Muscle of leg (tissue), 11 donors: Measurements from ENCODE around the gene PRICKLE2. TPM values are rescaled to one million over a fixed set of nuclear protein-coding genes. Genes with fewer than 3 reads are reported as not detected.

Experiments used
- DNase-seq: peaks from one replicate; pipeline ENCODE4 v3.0.0; 2013
- H3K27ac ChIP-seq: one replicate; pipeline ENCODE4 v1.5.1; 2013; ENCODE audit warnings: mild to moderate bottlenecking, low read length, control low read depth
- H3K27me3 ChIP-seq: one replicate; pipeline ENCODE4 v1.6.1; 2013; ENCODE audit warnings: low read length; ENCODE audit not compliant: control insufficient read depth, insufficient read depth
- H3K36me3 ChIP-seq: one replicate; pipeline ENCODE4 v1.6.1; 2013; ENCODE audit warnings: low read length; ENCODE audit not compliant: control insufficient read depth, insufficient read depth
- H3K4me1 ChIP-seq: one replicate; pipeline ENCODE4 v1.6.1; 2013; ENCODE audit warnings: low read length; ENCODE audit not compliant: control insufficient read depth, insufficient read depth
- H3K4me3 ChIP-seq: one replicate; pipeline ENCODE4 v1.5.1; 2013; ENCODE audit warnings: low read length, control low read depth
- H3K9me3 ChIP-seq: replicated peaks from 2 replicates; pipeline ENCODE4 v1.6.1; 2013; ENCODE audit warnings: low read depth, low read length; ENCODE audit not compliant: control insufficient read depth
- WGBS: methylation state at CpG from one replicate; pipeline ENCODE4 v1.1.5; 2013; ENCODE audit warnings: missing lambda C conversion rate; ENCODE audit not compliant: insufficient coverage; 5-methylcytosine and 5-hydroxymethylcytosine counted together
- polyA plus RNA-seq, 8 donors: library from polyadenylated mRNA; unstranded; fragments of 120-200 nt; gene quantifications; one replicate each; pipeline versions ENCODE4 v1.2.1 to v1.2.3, GENCODE V29; 2013; ENCODE audit warnings: inconsistent platforms in 1 of 8, low replicate concordance in 1 of 8; ENCODE audit not compliant: insufficient read length in 8 of 8, insufficient read depth in 1 of 8
- total RNA-seq: library from RNA; stranded (reverse); fragments of 120-200 nt; gene quantifications from one replicate; pipeline ENCODE4 v1.2.4, GENCODE V29; 2013

Gene PRICKLE2
- total and polyA plus RNA-seq, 9 donors, result 6.4 to 14.6 (median 10.0) TPM

DNA sequence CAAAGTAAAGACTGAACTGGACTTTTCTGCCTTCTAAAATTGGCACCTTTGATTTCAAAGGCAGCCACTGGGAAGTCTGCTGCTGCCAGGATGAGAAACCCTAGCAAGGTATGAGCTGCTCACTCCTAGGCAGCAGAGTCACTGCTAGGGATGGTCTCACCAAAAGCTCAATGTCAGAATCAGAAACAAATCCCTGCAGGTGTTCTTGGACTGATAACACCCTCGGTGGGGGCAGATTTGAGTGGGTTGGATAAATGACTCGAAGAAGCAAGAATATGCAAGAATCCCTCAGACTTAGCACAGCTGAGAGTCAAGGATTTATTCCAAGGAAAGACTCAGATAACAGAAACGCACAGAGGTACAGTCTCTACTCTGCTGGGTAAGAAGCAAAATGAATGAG is 90.4 kb downstream of the PRICKLE2 start:
- DNase-seq, result no peak
- peaks cover 7% of the 10 kb centered on the region for H3K36me3 ChIP-seq
- peaks cover 21% of the 10 kb centered on the region for H3K4me1 ChIP-seq
- no peak overlapping the region for H3K27ac ChIP-seq
- no peaks in the 10 kb centered on the region for H3K9me3 ChIP-seq
- WGBS, result 46% methylated on average over 2 of the region's 3 CpGs
- H3K27me3 ChIP-seq, result no peaks in the 10 kb centered on the region
- no peak overlapping the region for H3K4me3 ChIP-seq

DNA sequence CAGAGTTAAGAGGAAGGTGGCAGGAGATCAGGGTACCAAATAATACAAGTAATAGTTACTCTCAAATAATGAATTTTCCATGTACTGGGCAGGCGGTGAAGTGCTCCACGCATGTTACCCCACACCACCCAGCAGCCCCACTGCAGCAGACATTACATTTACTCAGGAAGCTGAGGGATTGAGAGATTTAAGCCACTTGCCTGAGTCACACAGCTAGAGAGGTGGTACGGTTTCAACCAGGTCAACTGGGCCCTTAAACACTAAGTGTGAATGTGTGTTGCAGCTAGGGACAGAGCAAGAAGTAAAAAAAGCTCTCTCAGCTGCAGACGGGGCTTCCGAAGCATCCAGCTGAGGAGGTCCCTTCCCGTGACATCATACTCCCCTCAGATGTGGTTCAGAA is 91.3 kb downstream of the PRICKLE2 start:
- WGBS, result 60% methylated on average over 2 of the region's 6 CpGs
- Histone ChIP-seq H3K36me3 (peaks cover 4% of the 10 kb centered on the region), H3K4me3 (no peak overlapping the region), H3K4me1 (peaks cover 21% of the 10 kb centered on the region), H3K27ac (no peak overlapping the region), H3K27me3 (no peaks in the 10 kb centered on the region), H3K9me3 (no peaks in the 10 kb centered on the region)
- no peak for DNase-seq

DNA sequence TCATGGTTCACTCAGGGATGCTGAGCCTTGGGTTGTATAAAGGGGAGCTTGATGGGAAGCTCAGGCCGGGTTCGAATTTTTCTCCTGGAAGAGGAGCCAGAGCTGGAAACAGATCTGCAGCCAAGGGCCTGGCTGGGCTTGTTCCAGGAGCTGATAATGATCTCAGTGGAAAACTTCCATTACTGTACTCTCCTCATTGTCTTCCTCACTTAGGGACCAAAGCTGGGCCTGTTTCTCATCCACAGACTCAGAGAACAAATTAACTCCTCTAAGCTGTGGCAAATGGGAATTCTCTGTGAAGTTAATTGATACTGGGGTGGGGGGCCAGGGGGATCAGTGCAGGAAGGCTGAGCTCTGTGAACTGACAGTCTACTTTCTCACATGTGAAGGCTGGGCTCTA is 92.0 kb downstream of the PRICKLE2 start:
- Histone ChIP-seq H3K9me3 (no peaks in the 10 kb centered on the region), H3K27me3 (no peaks in the 10 kb centered on the region), H3K4me1 (peaks cover 21% of the 10 kb centered on the region), H3K27ac (no peak overlapping the region), H3K4me3 (no peak overlapping the region), H3K36me3 (peaks cover 4% of the 10 kb centered on the region)
- no CpG with 5 or more reads among the region's 2 CpGs for WGBS
- DNase-seq, result peak; percentile 57

DNA sequence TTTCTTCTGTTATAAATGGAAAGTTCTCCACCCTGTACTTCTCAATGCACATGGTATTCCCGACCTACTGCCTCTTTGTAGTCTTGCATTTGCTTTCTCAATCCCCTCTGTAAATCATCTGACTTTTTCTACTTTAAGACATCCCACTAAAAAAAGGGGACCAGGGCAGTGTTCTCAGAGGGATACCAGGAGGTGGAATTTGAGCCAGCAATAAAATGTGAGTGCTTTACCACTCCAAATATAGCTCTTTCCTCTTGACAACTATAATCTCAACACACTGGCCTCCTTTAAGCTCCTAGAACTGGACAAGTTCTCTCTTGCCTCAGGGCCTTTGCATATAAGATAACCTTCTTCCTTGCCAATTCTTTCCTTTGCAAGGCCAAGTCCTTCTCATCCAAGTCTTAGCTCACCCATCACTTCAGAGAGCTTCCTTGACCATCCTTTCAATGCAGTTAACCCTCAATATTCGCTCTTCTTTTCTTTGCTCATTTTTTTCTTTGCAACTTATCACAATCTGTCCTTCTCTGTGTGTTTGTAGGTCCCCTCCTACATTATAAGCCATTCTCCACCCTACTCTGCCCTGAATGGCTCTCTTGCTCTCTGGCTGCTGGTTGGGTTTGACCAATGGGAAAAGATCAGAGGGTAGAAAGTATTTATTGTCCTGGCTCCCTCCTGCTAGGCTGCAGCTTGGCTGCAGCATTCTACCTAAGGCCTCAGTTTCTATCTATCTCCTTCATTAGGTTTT is 93.4 kb downstream of the PRICKLE2 start:
- H3K4me1 ChIP-seq, result peaks cover 21% of the 10 kb centered on the region
- WGBS, result 86% methylated on average over 1 of the region's 2 CpGs
- H3K27ac ChIP-seq, result no peak overlapping the region
- H3K36me3 ChIP-seq, result peaks cover 4% of the 10 kb centered on the region
- DNase-seq, result no peak
- no peaks in the 10 kb centered on the region for H3K27me3 ChIP-seq
- no peak overlapping the region for H3K4me3 ChIP-seq
- no peaks in the 10 kb centered on the region for H3K9me3 ChIP-seq

- no peaks in the 10 kb centered on the region for H3K27me3 ChIP-seq
- no peak overlapping the region for H3K27ac ChIP-seq
- no peak for DNase-seq
- H3K4me3 ChIP-seq, result no peak overlapping the region
- no peaks in the 10 kb centered on the region for H3K36me3 ChIP-seq
- WGBS, result no CpG with 5 or more reads among the region's 1 CpG
- H3K4me1 ChIP-seq, result peaks cover 21% of the 10 kb centered on the region
- no peaks in the 10 kb centered on the region for H3K9me3 ChIP-seq
Measured at GRCh38 chr3:64130436-64130835, 94.8 kb downstream of the PRICKLE2 start.

DNA sequence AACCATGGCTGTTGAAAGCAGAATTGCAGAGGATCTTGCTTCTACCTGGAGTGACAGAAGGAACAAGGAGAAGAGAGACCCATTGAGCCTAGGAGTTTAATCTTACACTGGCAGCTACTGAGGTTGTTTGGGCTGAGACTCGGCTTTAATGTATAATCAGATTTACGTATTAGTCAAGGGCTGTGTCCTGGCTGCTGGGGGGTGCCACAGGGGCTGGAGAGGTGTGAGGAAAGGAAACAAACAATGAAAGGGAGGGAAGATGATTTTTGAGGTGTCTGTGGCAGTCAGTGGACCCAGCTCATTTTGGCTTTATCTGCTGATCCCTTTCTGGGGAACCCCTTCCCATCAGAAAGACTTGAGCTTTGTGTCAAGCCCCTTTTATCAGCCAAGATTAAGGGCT is 95.7 kb downstream of the PRICKLE2 start:
- Histone ChIP-seq H3K9me3 (no peaks in the 10 kb centered on the region), H3K27ac (no peak overlapping the region), H3K27me3 (no peaks in the 10 kb centered on the region), H3K36me3 (no peaks in the 10 kb centered on the region), H3K4me3 (no peak overlapping the region), H3K4me1 (peaks cover 21% of the 10 kb centered on the region)
- DNase-seq, result no peak
- 79% methylated on average over 2 of the region's 2 CpGs for WGBS

- Histone ChIP-seq H3K27me3 (no peaks in the 10 kb centered on the region), H3K4me3 (no peak overlapping the region), H3K27ac (no peak overlapping the region), H3K36me3 (no peaks in the 10 kb centered on the region), H3K9me3 (no peaks in the 10 kb centered on the region), H3K4me1 (peaks cover 17% of the 10 kb centered on the region)
- no peak for DNase-seq
- 20% methylated on average over 1 of the region's 4 CpGs for WGBS
Measured at GRCh38 chr3:64129106-64129505, 96.2 kb downstream of the PRICKLE2 start.

DNA sequence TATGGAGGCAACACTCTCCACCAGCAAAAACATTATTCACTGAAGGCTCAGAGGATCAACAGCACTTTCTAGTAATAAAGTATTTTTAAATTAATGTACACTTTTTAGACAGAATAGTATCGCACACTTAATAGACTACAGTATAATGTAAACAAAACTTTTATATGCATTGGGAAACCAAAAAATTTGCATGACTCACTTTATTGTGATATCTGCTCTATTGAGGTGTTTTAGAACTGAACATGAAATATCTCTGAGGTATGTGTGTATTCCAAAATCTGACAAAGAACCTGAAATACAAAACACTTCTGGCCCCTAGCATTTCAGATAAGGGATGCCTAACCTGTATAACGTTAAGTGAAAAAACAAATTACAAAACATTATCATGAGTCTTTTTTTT is 99.7 kb downstream of the PRICKLE2 start:
- H3K4me3 ChIP-seq, result no peak overlapping the region
- H3K4me1 ChIP-seq, result peaks cover 3% of the 10 kb centered on the region
- H3K27me3 ChIP-seq, result no peaks in the 10 kb centered on the region
- no peak for DNase-seq
- H3K9me3 ChIP-seq, result no peaks in the 10 kb centered on the region
- no peaks in the 10 kb centered on the region for H3K36me3 ChIP-seq
- H3K27ac ChIP-seq, result no peak overlapping the region
- WGBS, result no CpG with 5 or more reads among the region's 2 CpGs

- Histone ChIP-seq H3K36me3 (no peaks in the 10 kb centered on the region), H3K27me3 (no peaks in the 10 kb centered on the region), H3K9me3 (no peaks in the 10 kb centered on the region), H3K27ac (no peak overlapping the region), H3K4me1 (peaks cover 3% of the 10 kb centered on the region), H3K4me3 (no peak overlapping the region)
- no peak for DNase-seq
- WGBS, result 100% methylated on average over 1 of the region's 2 CpGs
Measured at GRCh38 chr3:64123931-64124330, 101.3 kb downstream of the PRICKLE2 start.

DNA sequence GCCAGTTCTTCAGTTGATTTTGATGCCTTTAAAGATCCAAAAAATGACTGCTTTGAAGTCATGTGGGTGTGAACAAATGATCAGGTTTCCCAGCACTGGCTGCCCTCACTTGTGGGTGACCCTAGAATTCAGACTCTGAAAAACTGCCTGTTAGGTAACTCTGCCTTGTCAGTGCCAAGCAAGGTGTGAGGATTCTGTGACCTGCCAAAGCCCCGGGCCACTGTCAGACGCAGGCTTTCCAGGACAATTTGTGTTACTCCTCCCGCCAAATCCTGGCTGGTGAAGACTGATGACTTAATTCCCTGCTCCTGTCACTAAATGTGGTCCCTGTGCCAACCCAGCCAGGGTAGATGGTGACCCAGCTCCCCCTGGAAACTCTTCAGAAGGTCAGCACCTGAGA is 102.8 kb downstream of the PRICKLE2 start:
- peak; percentile 35 for DNase-seq
- Histone ChIP-seq H3K27me3 (no peaks in the 10 kb centered on the region), H3K4me1 (peaks cover 3% of the 10 kb centered on the region), H3K4me3 (no peak overlapping the region), H3K27ac (no peak overlapping the region), H3K9me3 (no peaks in the 10 kb centered on the region), H3K36me3 (no peaks in the 10 kb centered on the region)
- WGBS, result 75% methylated on average over 3 of the region's 3 CpGs
